Activated CD4-positive, alpha-beta T cell treated with anti-CD3 and anti-CD28 coated beads, Interleukin-2, amount 50 U/mL, for 24 hours (primary cell): ENCODE data around the gene SLAIN1.
A peak's percentile ranks its signal among the peaks of the same experiment; 100 is the strongest.

ENCODE experiments used
- DNase-seq, 2 donors: peaks; one replicate each; pipeline ENCODE4 v3.0.0-alpha.2; 2020; ENCODE audit warnings: low read depth in 1 of 2, low spot score in 1 of 2

The SLAIN1 gene

GRCh38 chr13:77751513-77752456 is 54.3 kb downstream of the SLAIN1 start:
- DNase-seq = peak in 1 of 2 donors; percentile 44

- no peak for DNase-seq
Measured at GRCh38 chr13:77752512-77753069, 55.1 kb downstream of the SLAIN1 start.

GRCh38 chr13:77760893-77761292 is 63.4 kb downstream of the SLAIN1 start:
- no peak for DNase-seq

- no peak for DNase-seq
Measured at GRCh38 chr13:77767413-77767812, 69.9 kb downstream of the SLAIN1 start.

GRCh38 chr13:77774181-77774580 is 76.7 kb downstream of the SLAIN1 start:
- no peak for DNase-seq

- no peak for DNase-seq
Measured at GRCh38 chr13:77776704-77777103, 79.2 kb downstream of the SLAIN1 start.

GRCh38 chr13:77779552-77780272 is 82.2 kb downstream of the SLAIN1 start:
- DNase-seq = peak in 1 of 2 donors; percentile 14

GRCh38 chr13:77781808-77782207 is 84.3 kb downstream of the SLAIN1 start:
- DNase-seq = no peak

GRCh38 chr13:77784515-77784914 is 87.0 kb downstream of the SLAIN1 start:
- no peak for DNase-seq

GRCh38 chr13:77786695-77787287 is 89.3 kb downstream of the SLAIN1 start:
- DNase-seq = no peak

GRCh38 chr13:77789376-77789775 is 91.9 kb downstream of the SLAIN1 start:
- DNase-seq = no peak

GRCh38 chr13:77800219-77800618 is 102.7 kb downstream of the SLAIN1 start:
- DNase-seq = no peak

GRCh38 chr13:77806518-77806917 is 109.0 kb downstream of the SLAIN1 start:
- DNase-seq = no peak

- DNase-seq = no peak
Measured at GRCh38 chr13:77807431-77808135, 110.1 kb downstream of the SLAIN1 start.

GRCh38 chr13:77810430-77810829 is 112.9 kb downstream of the SLAIN1 start:
- DNase-seq = no peak

GRCh38 chr13:77810878-77811277 is 113.4 kb downstream of the SLAIN1 start:
- DNase-seq = no peak

- no peak for DNase-seq
Measured at GRCh38 chr13:77811381-77811780, 113.9 kb downstream of the SLAIN1 start.

- DNase-seq = no peak
Measured at GRCh38 chr13:77811981-77812380, 114.5 kb downstream of the SLAIN1 start.
